HEK293T (cell line): ENCODE measurements around the gene ARF6.

Experiments used
- CTBP1 ChIP-seq: fragments of 450-650 bp; IDR thresholded peaks from 2 replicates; pipeline ENCODE4 v1.6.1; 2016; ENCODE audit warnings: borderline replicate concordance
- ELF4 ChIP-seq: fragments of 450-650 bp; IDR thresholded peaks from 2 replicates; pipeline ENCODE4 v1.6.1; 2017; ENCODE audit warnings: antibody characterized with exemption
- FOXA1 ChIP-seq: fragments of 450-650 bp; IDR thresholded peaks from 2 replicates; pipeline ENCODE4 v1.6.1; 2016; ENCODE audit warnings: mild to moderate bottlenecking
- FOXK2 ChIP-seq: fragments of 450-650 bp; IDR thresholded peaks from 2 replicates; pipeline ENCODE4 v1.6.1; 2016; ENCODE audit warnings: mild to moderate bottlenecking
- SP1 ChIP-seq: fragments of 450-650 bp; IDR thresholded peaks from 2 replicates; pipeline ENCODE4 v1.6.1; 2017
- SUZ12 ChIP-seq: fragments of 450-650 bp; IDR thresholded peaks from 2 replicates; pipeline ENCODE4 v1.6.1; 2016; ENCODE audit warnings: mild to moderate bottlenecking

GRCh38 chr14:49865431-49865859 lies 27.4 kb upstream of the ARF6 start:
- TF ChIP-seq FOXA1: no peak
- TF ChIP-seq SP1: no peak
- TF ChIP-seq SUZ12: no peak
- no peak for TF ChIP-seq FOXK2
- TF ChIP-seq ELF4: no peak
- TF ChIP-seq CTBP1: no peak
